H1 (cell line): ENCODE data around the gene LCE1E. TPM values are rescaled to one million over a fixed set of nuclear protein-coding genes. Genes with fewer than 3 reads are reported as not detected.

Source experiments
- CTCF ChIA-PET: fragments of 300-600 bp; sonication (Branson Sonifier 250); formaldehyde crosslinking; loops from one replicate; lab custom pipeline; 2021; ENCODE audit not compliant: partially characterized antibody; lab: Charles Lee
- POLR2A ChIA-PET: fragments of 300-600 bp; sonication (Branson Sonifier 250); formaldehyde crosslinking; loops from one replicate; lab custom pipeline; 2021; ENCODE audit warnings: inconsistent platforms; ENCODE audit not compliant: partially characterized antibody; lab: Charles Lee
- DNase-seq, 2 experiments: peaks; one replicate each; pipeline versions ENCODE4 v3.0.0 to v3.0.0-alpha.2; 2010 to 2022; ENCODE audit warnings: low spot score in 2 of 2, low read depth in 1 of 2, mixed read lengths in 1 of 2
- FAIRE-seq: peaks from 2 replicates; lab custom pipeline; 2011; peaks lifted over from hg19 to GRCh38; lab: Jason Lieb, UNC
- H2AFZ ChIP-seq: 2 replicates; pipeline ENCODE4 v1.8.1; 2012; ENCODE audit warnings: low read length, inconsistent platforms
- H2AK5ac ChIP-seq: 2 replicates; pipeline ENCODE4 v1.6.1; 2013; ENCODE audit warnings: low read depth, low read length
- H2BK120ac ChIP-seq: replicated peaks from 2 replicates; pipeline ENCODE3; 2013; ENCODE audit warnings: low read depth, low read length, inconsistent platforms
- H2BK12ac ChIP-seq: 2 replicates; pipeline ENCODE4 v1.6.1; 2013; ENCODE audit warnings: low read depth, low read length
- H2BK15ac ChIP-seq: 2 replicates; pipeline ENCODE4 v1.6.1; 2013; ENCODE audit warnings: low read length
- H2BK20ac ChIP-seq: 2 replicates; pipeline ENCODE4 v1.6.1; 2013; ENCODE audit warnings: low read length
- H2BK5ac ChIP-seq: 2 replicates; pipeline ENCODE4 v1.6.1; 2013; ENCODE audit warnings: low read depth, low read length
- H3K14ac ChIP-seq: 2 replicates; pipeline ENCODE4 v1.6.1; 2013; ENCODE audit warnings: inconsistent platforms; ENCODE audit not compliant: insufficient read length
- H3K18ac ChIP-seq: 2 replicates; pipeline ENCODE4 v1.6.1; 2013; ENCODE audit warnings: low read length; ENCODE audit errors: extremely low read depth
- H3K23ac ChIP-seq: 2 replicates; pipeline ENCODE4 v1.6.1; 2013; ENCODE audit warnings: inconsistent platforms; ENCODE audit not compliant: insufficient read length
- H3K23me2 ChIP-seq: 2 replicates; pipeline ENCODE4 v1.6.1; 2013; ENCODE audit warnings: low read depth, low read length
- H3K27ac ChIP-seq: 2 replicates; pipeline ENCODE4 v1.6.1; 2011; ENCODE audit warnings: low read depth, low read length, inconsistent platforms
- H3K27me3 ChIP-seq, 4 experiments: replicated peaks in 1 of 4; 1 replicate in 1 of 4; 2 replicates in 3 of 4; pipeline versions ENCODE4 v1.6.1 to v1.8.1; 2011 to 2013; ENCODE audit warnings: low read length in 3 of 4, mild to moderate bottlenecking in 3 of 4, inconsistent platforms in 2 of 4, mixed read lengths in 2 of 4, moderate library complexity in 1 of 4; ENCODE audit not compliant: control insufficient read depth in 3 of 4, insufficient read depth in 3 of 4; ENCODE audit errors: extremely low read depth in 1 of 4
- H3K36me3 ChIP-seq, 4 experiments: 2 replicates each; pipeline versions ENCODE4 v1.6.1 to v1.8.1; 2011 to 2013; ENCODE audit warnings: mild to moderate bottlenecking in 4 of 4, low read length in 3 of 4, moderate library complexity in 2 of 4, control low read depth in 1 of 4, inconsistent platforms in 1 of 4; ENCODE audit not compliant: insufficient read depth in 4 of 4, control insufficient read depth in 2 of 4
- H3K4ac ChIP-seq: replicated peaks from 2 replicates; pipeline ENCODE3; 2013; ENCODE audit warnings: low read length, low read depth, mixed read lengths, inconsistent platforms; ENCODE audit not compliant: insufficient read length
- H3K4me1 ChIP-seq, 4 experiments: replicated peaks in 1 of 4; 1 replicate in 1 of 4; 2 replicates in 3 of 4; pipeline versions ENCODE4 v1.6.1 to v1.8.1; 2011 to 2013; ENCODE audit warnings: low read length in 3 of 4, inconsistent platforms in 2 of 4, mixed read lengths in 1 of 4; ENCODE audit not compliant: insufficient read depth in 4 of 4, control insufficient read depth in 3 of 4
- H3K4me2 ChIP-seq, 2 experiments: 2 replicates each; pipeline versions ENCODE4 v1.6.1 to v1.8.1; 2011 to 2013; ENCODE audit warnings: low read depth in 2 of 2, low read length in 2 of 2, control low read depth in 1 of 2, inconsistent platforms in 1 of 2, mild to moderate bottlenecking in 1 of 2; ENCODE audit not compliant: insufficient read depth in 1 of 2
- H3K4me3 ChIP-seq, 4 experiments: fragments of 200-600, 300-600 bp in 1 of 4; sonication (generic), shearing (Covaris generic), sonication (Bioruptor Twin) in 1 of 4; 2 replicates each; pipeline versions ENCODE4 v1.5.1 to v1.8.1; 2011 to 2016; ENCODE audit warnings: low read length in 4 of 4, low read depth in 3 of 4, control low read depth in 2 of 4, inconsistent platforms in 2 of 4, mild to moderate bottlenecking in 2 of 4, mixed read lengths in 1 of 4, moderate library complexity in 1 of 4; ENCODE audit not compliant: insufficient read depth in 2 of 4; ENCODE audit errors: extremely low read depth in 1 of 4
- H3K56ac ChIP-seq: replicated peaks from 2 replicates; pipeline ENCODE3; 2013; ENCODE audit warnings: low read depth, mild to moderate bottlenecking, mixed read lengths, low read length, inconsistent platforms; ENCODE audit not compliant: insufficient read length
- H3K79me1 ChIP-seq: 2 replicates; pipeline ENCODE4 v1.6.1; 2013; ENCODE audit warnings: low read depth, low read length, control low read depth
- H3K79me2 ChIP-seq, 2 experiments: 2 replicates each; pipeline versions ENCODE4 v1.6.1 to v1.8.1; 2012 to 2013; ENCODE audit warnings: low read length in 2 of 2, mild to moderate bottlenecking in 2 of 2, inconsistent platforms in 1 of 2; ENCODE audit not compliant: insufficient read depth in 2 of 2, control insufficient read depth in 1 of 2
- H3K9ac ChIP-seq, 4 experiments: replicated peaks in 1 of 4; 1 replicate in 1 of 4; 2 replicates in 3 of 4; pipeline versions ENCODE4 v1.6.1 to v1.8.1; 2011 to 2013; ENCODE audit warnings: low read depth in 3 of 4, low read length in 3 of 4, control low read depth in 2 of 4, mild to moderate bottlenecking in 2 of 4, moderate library complexity in 2 of 4, inconsistent platforms in 1 of 4; ENCODE audit errors: extremely low read depth in 1 of 4
- H3K9me3 ChIP-seq, 2 experiments: 2 replicates each; pipeline versions ENCODE4 v1.6.1 to v1.8.1; 2012 to 2013; ENCODE audit warnings: mild to moderate bottlenecking in 2 of 2, moderate library complexity in 2 of 2, control low read depth in 1 of 2, inconsistent platforms in 1 of 2, low read depth in 1 of 2, low read length in 1 of 2, mixed read lengths in 1 of 2; ENCODE audit not compliant: insufficient read depth in 2 of 2
- H4K20me1 ChIP-seq, 2 experiments: replicated peaks in 1 of 2; 2 replicates each; pipeline versions ENCODE3 to v1.8.1; 2011 to 2013; ENCODE audit warnings: inconsistent platforms in 2 of 2, low read length in 2 of 2, mild to moderate bottlenecking in 1 of 2; ENCODE audit not compliant: insufficient read depth in 2 of 2, control insufficient read depth in 1 of 2
- H4K5ac ChIP-seq: 2 replicates; pipeline ENCODE4 v1.6.1; 2013; ENCODE audit warnings: low read length, low read depth, mixed read lengths, inconsistent platforms; ENCODE audit not compliant: insufficient read length
- H4K8ac ChIP-seq: 2 replicates; pipeline ENCODE4 v1.8.0; 2013; ENCODE audit warnings: mild to moderate bottlenecking, moderate library complexity, low read length, inconsistent platforms; ENCODE audit not compliant: insufficient read depth; ENCODE audit errors: extremely low read depth
- H4K91ac ChIP-seq: replicated peaks from 2 replicates; pipeline ENCODE3; 2013; ENCODE audit warnings: low read length, mixed read lengths, inconsistent platforms; ENCODE audit not compliant: insufficient read length
- GABPA ChIP-seq: IDR thresholded peaks from 2 replicates; pipeline ENCODE4 v1.6.1; 2011; ENCODE audit warnings: mild to moderate bottlenecking, low read length, moderate library complexity, borderline replicate concordance; ENCODE audit not compliant: insufficient read depth
- HDAC2 ChIP-seq, 2 experiments: fragments of 300-600 bp in 1 of 2; sonication (generic) in 1 of 2; IDR thresholded peaks; 2 replicates each; pipeline ENCODE4 v1.6.1; 2011 to 2012; ENCODE audit warnings: low read depth in 2 of 2, low read length in 2 of 2, mild to moderate bottlenecking in 2 of 2, moderate library complexity in 2 of 2, borderline replicate concordance in 1 of 2, inconsistent platforms in 1 of 2
- JUND ChIP-seq: IDR thresholded peaks from 2 replicates; pipeline ENCODE4 v1.6.1; 2011; ENCODE audit warnings: mild to moderate bottlenecking, improper control_type of control experiment, low read length
- NRF1 ChIP-seq: IDR thresholded peaks from 2 replicates; pipeline ENCODE4 v1.6.1; 2011; ENCODE audit warnings: mild to moderate bottlenecking, low read depth, low read length, improper control_type of control experiment
- RAD21 ChIP-seq, 2 experiments: IDR thresholded peaks in 1 of 2; conservative IDR thresholded peaks in 1 of 2; 2 replicates each; pipeline ENCODE4 v1.6.1; 2011; ENCODE audit warnings: low read depth in 2 of 2, low read length in 2 of 2, improper control_type of control experiment in 1 of 2, inconsistent platforms in 1 of 2, mild to moderate bottlenecking in 1 of 2, moderate library complexity in 1 of 2
- SIN3A ChIP-seq, 2 experiments: IDR thresholded peaks in 1 of 2; conservative IDR thresholded peaks in 1 of 2; 2 replicates each; pipeline ENCODE4 v1.6.1; 2011 to 2012; ENCODE audit warnings: low read length in 2 of 2, improper control_type of control experiment in 1 of 2, low read depth in 1 of 2, mild to moderate bottlenecking in 1 of 2
- SIRT6 ChIP-seq: IDR thresholded peaks from one replicate; pipeline ENCODE4 v1.7.1; 2012; ENCODE audit warnings: low read length, inconsistent platforms
- SP2 ChIP-seq: IDR thresholded peaks from 2 replicates; pipeline ENCODE4 v1.6.1; 2012; ENCODE audit warnings: mild to moderate bottlenecking, low read length, inconsistent platforms
- SUZ12 ChIP-seq: fragments of 200-600 bp; sonication (generic); IDR thresholded peaks from 2 replicates; pipeline ENCODE4 v1.6.1; 2012; ENCODE audit warnings: mild to moderate bottlenecking, inconsistent platforms, low read length, moderate library complexity, mixed read lengths
- TAF7 ChIP-seq: optimal IDR thresholded peaks from 2 replicates; pipeline ENCODE3; 2011; ENCODE audit warnings: low read depth, mild to moderate bottlenecking, inconsistent platforms, low read length, moderate library complexity, borderline replicate concordance
- ZNF274 ChIP-seq: IDR thresholded peaks from 2 replicates; pipeline ENCODE4 v1.7.0; 2012; ENCODE audit warnings: low read length, borderline replicate concordance; ENCODE audit errors: extremely low read depth
- WGBS, 2 experiments: shearing (Covaris generic) in 1 of 2; methylation state at CpG; one replicate each; pipeline versions ENCODE4 v1.1.6 to v1.1.7; 2013 to 2015; ENCODE audit warnings: low lambda C conversion rate in 2 of 2, mixed read lengths in 2 of 2, inconsistent platforms in 1 of 2, low coverage in 1 of 2, missing lambda C conversion rate in 1 of 2; ENCODE audit not compliant: insufficient replicate concordance in 2 of 2, insufficient coverage in 1 of 2, insufficient read length in 1 of 2; ENCODE audit errors: extremely low coverage in 1 of 2, missing lambda C conversion rate in 1 of 2; 5-methylcytosine and 5-hydroxymethylcytosine counted together
- long read RNA-seq, 2 experiments: library from RNA in 1 of 2; library from capped mRNA in 1 of 2; stranded (forward); transcript quantifications; one replicate each; pipeline ENCODE4 v2.0.0, GENCODE V29; 2021; ENCODE audit warnings: inconsistent platforms in 1 of 2
- polyA minus RNA-seq, 3 experiments: library from RNA; depleted of rRNA, polyadenylated mRNA; stranded (reverse); fragments of >200 nt; gene quantifications; 1 replicate in 2 of 3; 2 replicates in 1 of 3; pipeline ENCODE4 v1.2.3, GENCODE V29; 2011
- polyA plus RNA-seq, 7 experiments: library from polyadenylated mRNA; depleted of rRNA in 3 of 7; stranded (reverse) in 5 of 7; unstranded in 2 of 7; fragments of >200 nt in 5 of 7; fragments of 200-250 nt in 2 of 7; gene quantifications; 1 replicate in 5 of 7; 2 replicates in 1 of 7; 4 replicates in 1 of 7; pipeline versions ENCODE4 v1.2.1 to v1.2.3, GENCODE V29; 2011 to 2013; ENCODE audit warnings: missing spikeins in 2 of 7, mixed read lengths in 2 of 7
- total RNA-seq: library from RNA; stranded (reverse); fragmentation: NEBNext Ultra II Directional; extraction: Animal tissue kit (Norgen Biotek cat#: 25700); gene quantifications from 2 replicates; pipeline ENCODE4 v1.2.1, GENCODE V29; 2021

Gene LCE1E, protein sequence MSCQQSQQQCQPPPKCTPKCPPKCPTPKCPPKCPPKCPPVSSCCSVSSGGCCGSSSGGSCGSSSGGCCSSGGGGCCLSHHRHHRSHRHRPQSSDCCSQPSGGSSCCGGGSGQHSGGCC
- total RNA-seq (not detected in 2 replicates), polyA plus RNA-seq (2011; rRNA removed) (not detected in 2 replicates), polyA minus RNA-seq (2011; rRNA and poly(A)+ RNA removed) (not detected in 2 replicates)
- not detected for polyA plus RNA-seq (2011; cell fraction: cytosol; rRNA removed)
- not detected for polyA plus RNA-seq (2011; cell fraction: nucleus; rRNA removed)
- not detected in 4 replicates for polyA plus RNA-seq (2012, experiment 1 of 2)
- polyA plus RNA-seq (2012, experiment 2 of 2): not detected
- polyA plus RNA-seq (2013, experiment 1 of 2): not detected
- polyA plus RNA-seq (2013, experiment 2 of 2): not detected
- polyA minus RNA-seq (2011; cell fraction: cytosol; rRNA and poly(A)+ RNA removed): not detected
- polyA minus RNA-seq (2011; cell fraction: nucleus; rRNA and poly(A)+ RNA removed): not detected
- long read RNA-seq, experiment 1: 0 reads
- long read RNA-seq, experiment 2: 0 reads

DNA sequence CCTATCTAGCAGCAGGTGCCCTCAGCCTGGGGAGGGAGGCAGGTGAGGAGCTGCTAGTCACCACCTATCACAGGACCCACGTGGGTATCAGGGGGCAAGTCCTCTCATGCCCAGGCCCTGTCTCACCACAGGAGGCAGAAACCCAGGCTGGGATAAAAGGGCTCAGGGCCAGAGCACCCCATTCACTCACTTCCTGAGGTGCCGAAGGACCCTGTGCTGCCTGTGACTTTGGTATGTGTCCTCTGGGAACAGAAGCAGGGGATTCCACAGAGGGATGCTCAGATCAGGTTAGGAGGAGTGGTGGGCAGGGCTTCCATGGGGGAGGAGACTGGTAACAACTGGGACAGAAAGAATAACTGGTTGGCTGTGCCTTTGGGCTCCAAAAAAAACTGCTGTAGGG lies at the start of gene LCE1E:
Gene LCE1E (plus strand): TSS at position 181 of the 400 bp plus-strand sequence. CDS start 1,043 bp downstream, outside the sequence.
- ChIA-PET CTCF (no interaction called here), POLR2A (no interaction called here)
- Histone ChIP-seq H2AFZ (no peak within 1 kb of the TSS), H2BK12ac (no peak within 1 kb of the TSS), H4K5ac (no peak within 1 kb of the TSS), H2BK20ac (no peak within 1 kb of the TSS), H3K9ac (no peak within 1 kb of the TSS), H3K4me1 (no peaks in the 10 kb centered on the region), H2BK5ac (no peak within 1 kb of the TSS), H3K4me3 (no peak within 1 kb of the TSS), H3K14ac (no peak within 1 kb of the TSS), H3K27me3 (peaks cover 0 to 1% (median 0%) of the 10 kb centered on the region in 4 experiments; a peak in 1 of 7 replicates), H3K23ac (no peak within 1 kb of the TSS), H2BK15ac (no peak within 1 kb of the TSS), H3K56ac (no peak within 1 kb of the TSS), H3K27ac (no peak within 1 kb of the TSS), H3K9me3 (peaks cover 35 to 65% of the 10 kb centered on the region in 2 experiments), H2AK5ac (no peak within 1 kb of the TSS), H3K4ac (no peak within 1 kb of the TSS), H3K18ac (no peak within 1 kb of the TSS), H4K8ac (no peak within 1 kb of the TSS), H4K20me1 (no peaks in the 10 kb centered on the region), H2BK120ac (no peak within 1 kb of the TSS), H3K4me2 (no peak within 1 kb of the TSS), H3K23me2 (no peaks in the 10 kb centered on the region), H3K36me3 (peaks cover 0 to 2% (median 0%) of the 10 kb centered on the region in 4 experiments; a peak in 1 of 8 replicates), H3K79me1 (no peaks in the 10 kb centered on the region), H3K79me2 (no peaks in the 10 kb centered on the region), H4K91ac (no peak within 1 kb of the TSS)
- FAIRE-seq (no peak), DNase-seq (no peak)
- 65% methylated on average over 2 of the region's 2 CpGs; no CpG with 5 or more reads in 1 of the 2 experiments for WGBS, 2 experiments
- no peak for TF ChIP-seq SIRT6
- TF ChIP-seq ZNF274: no peak
- TF ChIP-seq SIN3A (conservative IDR thresholded peaks at IDR 0.05 in 1 of 2, IDR thresholded peaks at IDR 0.05 in 1 of 2; ENCODE audit: low read depth in 1 of 2, low read length in 2 of 2): no peak
- no peak for TF ChIP-seq JUND
- no peak for TF ChIP-seq GABPA
- TF ChIP-seq RAD21 (IDR thresholded peaks at IDR 0.05 in 1 of 2, conservative IDR thresholded peaks at IDR 0.05 in 1 of 2; ENCODE audit: low read depth in 2 of 2, low read length in 2 of 2): no peak
- no peak for TF ChIP-seq HDAC2 (IDR thresholded peaks at IDR 0.05; ENCODE audit: borderline replicate concordance in 1 of 2, low read depth in 2 of 2, low read length in 2 of 2)
- TF ChIP-seq SP2: no peak
- no peak for TF ChIP-seq TAF7
- TF ChIP-seq NRF1: no peak
- TF ChIP-seq SUZ12: no peak
